K562 (cell line): ENCODE data around the gene TTLL10. TPM values are rescaled to one million over a fixed set of nuclear protein-coding genes. Genes with fewer than 3 reads are reported as not detected.

Source experiments
- BCOR ChIP-seq: fragments of 450-650 bp; IDR thresholded peaks from 2 replicates; pipeline ENCODE4 v1.6.1; 2016
- BDP1 ChIP-seq: IDR thresholded peaks from 3 replicates; pipeline ENCODE4 v1.6.1; 2011; ENCODE audit not compliant: insufficient read length, insufficient read depth
- GABPB2 ChIP-seq: fragments of 250-450 bp; sonication (Bioruptor Pico); conservative IDR thresholded peaks from 2 replicates; pipeline ENCODE4 v1.5.1; 2021; ENCODE audit warnings: mild to moderate bottlenecking
- HDAC2 ChIP-seq: fragments of 450-650 bp; IDR thresholded peaks from 2 replicates; pipeline ENCODE4 v1.6.1; 2016; ENCODE audit warnings: mild to moderate bottlenecking
- HDAC6 ChIP-seq: IDR thresholded peaks from 2 replicates; pipeline ENCODE4 v1.6.1; 2012; ENCODE audit warnings: low read depth, mild to moderate bottlenecking, control low read depth, inconsistent platforms, low read length, moderate library complexity
- HMGN3 ChIP-seq: IDR thresholded peaks from 2 replicates; pipeline ENCODE4 v1.6.1; 2011; ENCODE audit warnings: borderline replicate concordance, low read depth, mild to moderate bottlenecking, mixed read lengths, low read length; ENCODE audit not compliant: insufficient read length; ENCODE audit errors: extremely low read depth
- KDM5B ChIP-seq: fragments of 200-600 bp; sonication (generic); IDR thresholded peaks from 2 replicates; pipeline ENCODE4 v1.6.1; 2012; ENCODE audit warnings: low read depth, mild to moderate bottlenecking, moderate library complexity, low read length, control low read depth, inconsistent platforms; ENCODE audit not compliant: insufficient replicate concordance
- MCM7 ChIP-seq, 2 experiments: fragments of 450-650 bp; IDR thresholded peaks; 2 replicates each; pipeline ENCODE4 v1.6.1; 2016 to 2018
- NEUROD1 ChIP-seq: fragments of 150-350 bp; IDR thresholded peaks from 2 replicates; pipeline ENCODE4 v1.6.1; 2014; ENCODE audit warnings: borderline replicate concordance, low read length, low read depth; ENCODE audit not compliant: partially characterized antibody
- PBX2 ChIP-seq, 2 experiments: IDR thresholded peaks in 1 of 2; conservative IDR thresholded peaks in 1 of 2; 2 replicates each; pipeline ENCODE4 v1.6.1; 2016; ENCODE audit warnings: low read depth in 2 of 2, mild to moderate bottlenecking in 1 of 2, missing compliant biosample characterization in 1 of 2, missing genetic modification characterization in 1 of 2, moderate library complexity in 1 of 2
- POLR2G ChIP-seq: fragments of 200-400 bp; formaldehyde crosslinking; IDR thresholded peaks from 2 replicates; pipeline ENCODE4 v1.6.1; 2017; ENCODE audit warnings: low read depth, mild to moderate bottlenecking, antibody characterized with exemption, low read length, moderate library complexity
- RBFOX2 ChIP-seq: fragments of 200-400 bp; formaldehyde crosslinking; IDR thresholded peaks from 2 replicates; pipeline ENCODE4 v1.6.1; 2017; ENCODE audit warnings: low read depth, mild to moderate bottlenecking, low read length, moderate library complexity
- SIRT6 ChIP-seq: IDR thresholded peaks from one replicate; pipeline ENCODE4 v1.6.1; 2012; ENCODE audit warnings: low read depth, mild to moderate bottlenecking, control low read depth, inconsistent platforms, low read length, moderate library complexity
- TAF15 ChIP-seq: fragments of 200-400 bp; formaldehyde crosslinking; IDR thresholded peaks from 2 replicates; pipeline ENCODE4 v1.6.1; 2017; ENCODE audit warnings: mild to moderate bottlenecking, low read depth, low read length, moderate library complexity
- USF1 ChIP-seq: sonication (generic); formaldehyde crosslinking; IDR thresholded peaks from 2 replicates; pipeline ENCODE4 v1.9.0; 2022; ENCODE audit warnings: mild to moderate bottlenecking, missing genetic modification reagents
- YBX1 ChIP-seq: fragments of 450-650 bp; IDR thresholded peaks from 2 replicates; pipeline ENCODE4 v1.7.1; 2016; ENCODE audit warnings: mild to moderate bottlenecking
- ZNF253 ChIP-seq: fragments of 250-450 bp; sonication (Bioruptor Pico); conservative IDR thresholded peaks from 2 replicates; pipeline ENCODE4 v1.6.1; 2021; ENCODE audit warnings: mild to moderate bottlenecking
- ZSCAN29 ChIP-seq: fragments of 450-650 bp; IDR thresholded peaks from 2 replicates; pipeline ENCODE4 v1.6.1; 2017
- polyA plus RNA-seq, 8 experiments: library from polyadenylated mRNA; depleted of rRNA in 4 of 8; stranded (reverse) in 5 of 8; unstranded in 3 of 8; fragments of >200 nt; fragmentation: Nextera tagmentation in 2 of 8; fragmentation: Illumina TruSeq in 1 of 8; extraction: Ambion mirVana in 2 of 8; extraction: Trizol in 1 of 8; gene quantifications; 2 replicates each; pipeline versions ENCODE4 v1.2.1 to v1.2.3, GENCODE V29; 2011 to 2014; ENCODE audit warnings: inconsistent platforms in 1 of 8, missing spikeins in 1 of 8
- total RNA-seq, 7 experiments: library from RNA; depleted of rRNA in 6 of 7; stranded (reverse); fragments of >200 nt in 6 of 7; fragmentation: Illumina TruSeq in 2 of 7; extraction: Trizol in 2 of 7; gene quantifications; 2 replicates each; pipeline versions ENCODE4 v1.2.1 to v1.2.3, GENCODE V29; 2011 to 2021; ENCODE audit warnings: low replicate concordance in 1 of 7
- TF ChIP-seq, protein P1 (sequence below): IDR thresholded peaks from 2 replicates; pipeline ENCODE4 v1.6.1; 2011; ENCODE audit not compliant: insufficient read length; ENCODE audit errors: extremely low read depth

TTLL10 gene
- total and polyA plus RNA-seq, 9 of the 15 experiments (the other 6 are each of a cell fraction or from before 2014, with no cell fraction given): not detected

DNA sequence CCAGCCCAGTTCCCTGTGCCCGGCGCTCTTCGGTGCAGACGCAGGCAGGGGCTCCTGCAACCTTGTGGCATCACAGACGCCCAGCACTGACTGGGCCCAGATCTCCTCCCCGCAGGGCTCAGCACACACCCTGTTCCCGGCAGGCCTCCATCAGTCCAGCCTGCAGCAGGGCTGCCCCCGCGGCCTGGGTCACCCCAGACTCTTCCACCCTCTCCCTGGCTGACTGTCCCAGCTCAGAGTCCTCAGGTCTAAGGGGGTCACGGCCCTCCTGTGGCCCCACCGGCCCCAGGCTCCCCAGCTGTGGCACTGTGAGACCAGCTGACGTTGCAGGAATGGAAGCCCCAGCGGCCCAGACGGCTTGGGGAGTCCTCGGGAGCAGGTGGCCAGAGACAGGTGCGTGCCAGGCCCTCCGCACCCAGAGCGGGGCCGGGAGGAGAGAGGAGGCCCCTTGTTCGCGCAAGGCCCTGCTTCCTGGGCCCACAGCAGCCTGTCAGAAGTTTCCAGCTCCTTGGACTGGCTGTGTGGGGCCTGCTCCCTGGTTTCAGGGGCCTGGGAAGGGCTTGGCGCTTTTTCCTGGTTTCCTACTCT is 62.6 kb downstream of the TTLL10 start (continued):
- TF ChIP-seq PBX2 (CRISPR knock-in tag; IDR thresholded peaks at IDR 0.05; ENCODE audit: low read depth) (no peak), PBX2 (tag; conservative IDR thresholded peaks at IDR 0.05; ENCODE audit: low read depth) (no peak), KDM5B (peak; percentile 52), ZSCAN29 (no peak), HDAC6 (no peak), GABPB2 (no peak), MCM7 (IDR thresholded peaks at IDR 0.05) (no peak), BCOR (no peak), HDAC2 (no peak), SIRT6 (no peak), HMGN3 (no peak), RBFOX2 (0 out of 2 replicates have a peak, but pooled peaks have one; percentile 5), POLR2G (peak; percentile 53; the same call in 1 of the 2 replicates), YBX1 (no peak), TAF15 (no peak), ZNF253 (CRISPR knock-in tag) (no peak), USF1 (no peak), BDP1 (no peak), NEUROD1 (no peak)
- TF ChIP-seq, protein P1, sequence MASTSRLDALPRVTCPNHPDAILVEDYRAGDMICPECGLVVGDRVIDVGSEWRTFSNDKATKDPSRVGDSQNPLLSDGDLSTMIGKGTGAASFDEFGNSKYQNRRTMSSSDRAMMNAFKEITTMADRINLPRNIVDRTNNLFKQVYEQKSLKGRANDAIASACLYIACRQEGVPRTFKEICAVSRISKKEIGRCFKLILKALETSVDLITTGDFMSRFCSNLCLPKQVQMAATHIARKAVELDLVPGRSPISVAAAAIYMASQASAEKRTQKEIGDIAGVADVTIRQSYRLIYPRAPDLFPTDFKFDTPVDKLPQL: no peak
